HepG2 (cell line): ENCODE measurements around the gene GPS1. TPM values are rescaled to one million over a fixed set of nuclear protein-coding genes. Genes with fewer than 3 reads are reported as not detected.
A peak's percentile ranks its signal among the peaks of the same experiment; 100 is the strongest.

Source experiments
- FOSL2 ChIP-seq: sonication (generic); formaldehyde crosslinking; IDR thresholded peaks from 2 replicates; pipeline ENCODE4 v1.4.0; 2020; ENCODE audit warnings: missing genetic modification reagents
- HNF4A ChIP-seq: sonication (generic); formaldehyde crosslinking; IDR thresholded peaks from 2 replicates; pipeline ENCODE4 v1.4.0; 2020; ENCODE audit warnings: missing genetic modification reagents
- HNRNPH1 ChIP-seq: fragments of 200-400 bp; formaldehyde crosslinking; optimal IDR thresholded peaks from 2 replicates; pipeline ENCODE3; 2017; ENCODE audit warnings: mild to moderate bottlenecking, low read depth, low read length
- MAF1 ChIP-seq: sonication (generic); formaldehyde crosslinking; IDR thresholded peaks from 2 replicates; pipeline ENCODE4 v1.5.0; 2020; ENCODE audit warnings: missing genetic modification reagents, borderline replicate concordance
- MEIS2 ChIP-seq: sonication (generic); formaldehyde crosslinking; IDR thresholded peaks from 2 replicates; pipeline ENCODE4 v1.9.0; 2021; ENCODE audit warnings: mild to moderate bottlenecking, missing genetic modification reagents
- MTF2 ChIP-seq: sonication (generic); formaldehyde crosslinking; IDR thresholded peaks from 2 replicates; pipeline ENCODE4 v1.5.0; 2020; ENCODE audit warnings: missing genetic modification reagents, borderline replicate concordance
- NRL ChIP-seq: sonication (generic); formaldehyde crosslinking; IDR thresholded peaks from 2 replicates; pipeline ENCODE4 v1.5.0; 2020; ENCODE audit warnings: missing genetic modification reagents, mild to moderate bottlenecking, moderate library complexity, borderline replicate concordance
- TBP ChIP-seq: sonication (generic); formaldehyde crosslinking; IDR thresholded peaks from 2 replicates; pipeline ENCODE4 v1.5.0; 2020; ENCODE audit warnings: missing genetic modification reagents
- TCF12 ChIP-seq, 2 experiments: fragments of 450-650 bp in 1 of 2; sonication (generic) in 1 of 2; formaldehyde crosslinking in 1 of 2; IDR thresholded peaks; 2 replicates each; pipeline versions ENCODE4 v1.6.1 to v1.8.0; 2017 to 2022; ENCODE audit warnings: antibody characterized with exemption in 1 of 2, mild to moderate bottlenecking in 1 of 2, missing genetic modification reagents in 1 of 2, moderate library complexity in 1 of 2
- TERF1 ChIP-seq: sonication (generic); formaldehyde crosslinking; IDR thresholded peaks from 2 replicates; pipeline ENCODE4 v1.8.0; 2022; ENCODE audit warnings: mild to moderate bottlenecking, missing genetic modification reagents, moderate library complexity
- ZBTB39 ChIP-seq: sonication (generic); formaldehyde crosslinking; IDR thresholded peaks from 2 replicates; pipeline ENCODE4 v1.5.0; 2020; ENCODE audit warnings: missing genetic modification reagents
- ZNF20 ChIP-seq: sonication (generic); formaldehyde crosslinking; IDR thresholded peaks from 2 replicates; pipeline ENCODE4 v1.4.0; 2020; ENCODE audit warnings: mild to moderate bottlenecking, moderate library complexity, missing genetic modification reagents
- ZNF207 ChIP-seq: fragments of 450-650 bp; IDR thresholded peaks from 2 replicates; pipeline ENCODE4 v1.6.1; 2016; ENCODE audit warnings: antibody characterized with exemption, borderline replicate concordance
- ZNF256 ChIP-seq: sonication (generic); formaldehyde crosslinking; conservative IDR thresholded peaks from 2 replicates; pipeline ENCODE4 v1.4.0; 2020; ENCODE audit warnings: missing genetic modification reagents
- ZNF331 ChIP-seq: sonication (generic); formaldehyde crosslinking; IDR thresholded peaks from 2 replicates; pipeline ENCODE4 v1.4.0; 2020; ENCODE audit warnings: missing genetic modification reagents
- ZNF446 ChIP-seq: sonication (generic); formaldehyde crosslinking; IDR thresholded peaks from 2 replicates; pipeline ENCODE4 v1.5.0; 2020; ENCODE audit warnings: mild to moderate bottlenecking, missing genetic modification reagents
- ZNF451 ChIP-seq: sonication (generic); formaldehyde crosslinking; IDR thresholded peaks from 2 replicates; pipeline ENCODE4 v1.5.0; 2020; ENCODE audit warnings: mild to moderate bottlenecking, missing genetic modification reagents
- ZNF589 ChIP-seq: sonication (generic); formaldehyde crosslinking; conservative IDR thresholded peaks from 2 replicates; pipeline ENCODE4 v1.8.0; 2022; ENCODE audit warnings: mild to moderate bottlenecking, moderate library complexity, missing genetic modification reagents
- ZNF720 ChIP-seq: sonication (generic); formaldehyde crosslinking; IDR thresholded peaks from 2 replicates; pipeline ENCODE4 v1.4.0; 2020; ENCODE audit warnings: missing genetic modification reagents
- ZNF850 ChIP-seq: sonication (generic); formaldehyde crosslinking; conservative IDR thresholded peaks from 2 replicates; pipeline ENCODE4 v1.9.0; 2021; ENCODE audit warnings: mild to moderate bottlenecking, missing genetic modification reagents
- polyA plus RNA-seq, 8 experiments: library from polyadenylated mRNA; depleted of rRNA in 3 of 8; stranded (reverse) in 7 of 8; unstranded in 1 of 8; fragments of >200 nt; fragmentation: Illumina TruSeq in 4 of 8; extraction: Trizol in 4 of 8; gene quantifications; 2 replicates each; pipeline versions ENCODE4 v1.2.1 to v1.2.3, GENCODE V29; 2011 to 2016; ENCODE audit warnings: low read depth in 4 of 8, missing spikeins in 1 of 8, mixed read lengths in 1 of 8; ENCODE audit not compliant: insufficient read depth in 1 of 8
- total RNA-seq, 5 experiments: library from RNA; depleted of rRNA; stranded (reverse); fragments of >200 nt; fragmentation: Illumina TruSeq; extraction: Trizol; gene quantifications; 2 replicates each; pipeline ENCODE4 v1.2.3, GENCODE V29; 2016; ENCODE audit warnings: low read depth in 1 of 5
- TF ChIP-seq, protein P1 (sequence below): sonication (generic); formaldehyde crosslinking; IDR thresholded peaks from 2 replicates; pipeline ENCODE4 v1.5.1; 2020; ENCODE audit warnings: mild to moderate bottlenecking, missing genetic modification reagents, moderate library complexity
- TF ChIP-seq, protein P2 (sequence below): sonication (generic); formaldehyde crosslinking; IDR thresholded peaks from 2 replicates; pipeline ENCODE4 v1.5.0; 2020; ENCODE audit warnings: mild to moderate bottlenecking, missing genetic modification reagents, borderline replicate concordance

Gene GPS1
- total and polyA plus RNA-seq, 2 of the 13 experiments (the other 11 are each of a cell fraction or from before 2014, with no cell fraction given), result 124 to 128 TPM

DNA sequence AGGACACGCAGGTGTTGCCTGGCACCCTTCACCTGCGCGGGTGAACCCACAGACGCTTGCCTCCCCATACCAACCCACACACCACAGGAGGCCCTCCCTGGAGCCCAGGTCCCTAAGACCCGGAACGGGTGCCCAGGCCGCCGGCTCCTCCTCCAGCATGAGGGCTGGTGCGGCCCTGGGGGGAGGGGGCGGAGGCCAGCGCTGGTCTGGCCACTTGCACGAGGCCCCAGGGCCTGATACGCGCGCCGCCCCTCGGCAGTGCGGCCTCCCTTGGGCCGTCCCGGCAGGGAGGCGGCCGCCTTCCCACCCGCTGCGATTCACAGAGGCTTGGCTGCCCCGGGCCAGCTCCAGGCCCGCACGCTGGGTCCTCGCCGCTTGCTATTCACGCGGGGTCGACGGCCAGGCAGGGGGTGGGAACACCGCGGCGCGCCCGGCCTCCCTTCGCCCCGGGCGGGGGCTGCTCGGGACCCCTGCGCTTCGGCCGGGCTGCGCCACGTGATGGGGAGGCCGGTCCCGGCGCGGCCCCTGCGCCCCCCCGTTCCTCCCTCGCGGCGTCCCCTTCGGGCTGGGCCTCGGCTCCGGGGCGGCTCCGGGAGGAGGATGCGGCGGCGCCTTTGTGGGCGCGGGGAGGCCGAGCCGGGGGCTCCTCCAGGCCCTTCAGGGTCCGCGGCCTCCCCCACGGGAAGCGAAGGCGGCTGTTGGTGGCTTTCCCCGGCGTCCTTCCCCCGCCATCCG is 45.7 kb downstream of the GPS1 start (continued):
- TF ChIP-seq ZNF589 (CRISPR knock-in tag) (no peak), MAF1 (CRISPR knock-in tag) (no peak), FOSL2 (CRISPR knock-in tag) (no peak), HNRNPH1 (no peak), ZNF850 (CRISPR knock-in tag) (0 out of 2 replicates have a peak, but pooled peaks have one; percentile 16), ZNF446 (CRISPR knock-in tag) (peak; percentile 19), TCF12 (IDR thresholded peaks at IDR 0.05) (no peak), TCF12 (CRISPR knock-in tag; IDR thresholded peaks at IDR 0.05) (peak; percentile 25), ZBTB39 (CRISPR knock-in tag) (no peak), TERF1 (CRISPR knock-in tag) (peak; percentile 49; the same call in 1 of the 2 replicates), ZNF451 (CRISPR knock-in tag) (no peak), ZNF331 (CRISPR knock-in tag) (no peak), ZNF720 (CRISPR knock-in tag) (no peak), TBP (no peak), NRL (peak; percentile 17; the same call in 1 of the 2 replicates), ZNF256 (CRISPR knock-in tag) (no peak), MEIS2 (CRISPR knock-in tag) (no peak), ZNF207 (no peak), MTF2 (no peak), ZNF20 (CRISPR knock-in tag) (no peak), HNF4A (CRISPR knock-in tag) (no peak)
- TF ChIP-seq, protein P1, sequence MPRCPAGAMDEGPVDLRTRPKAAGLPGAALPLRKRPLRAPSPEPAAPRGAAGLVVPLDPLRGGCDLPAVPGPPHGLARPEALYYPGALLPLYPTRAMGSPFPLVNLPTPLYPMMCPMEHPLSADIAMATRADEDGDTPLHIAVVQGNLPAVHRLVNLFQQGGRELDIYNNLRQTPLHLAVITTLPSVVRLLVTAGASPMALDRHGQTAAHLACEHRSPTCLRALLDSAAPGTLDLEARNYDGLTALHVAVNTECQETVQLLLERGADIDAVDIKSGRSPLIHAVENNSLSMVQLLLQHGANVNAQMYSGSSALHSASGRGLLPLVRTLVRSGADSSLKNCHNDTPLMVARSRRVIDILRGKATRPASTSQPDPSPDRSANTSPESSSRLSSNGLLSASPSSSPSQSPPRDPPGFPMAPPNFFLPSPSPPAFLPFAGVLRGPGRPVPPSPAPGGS (CRISPR knock-in tag), result no peak
- TF ChIP-seq, protein P2, sequence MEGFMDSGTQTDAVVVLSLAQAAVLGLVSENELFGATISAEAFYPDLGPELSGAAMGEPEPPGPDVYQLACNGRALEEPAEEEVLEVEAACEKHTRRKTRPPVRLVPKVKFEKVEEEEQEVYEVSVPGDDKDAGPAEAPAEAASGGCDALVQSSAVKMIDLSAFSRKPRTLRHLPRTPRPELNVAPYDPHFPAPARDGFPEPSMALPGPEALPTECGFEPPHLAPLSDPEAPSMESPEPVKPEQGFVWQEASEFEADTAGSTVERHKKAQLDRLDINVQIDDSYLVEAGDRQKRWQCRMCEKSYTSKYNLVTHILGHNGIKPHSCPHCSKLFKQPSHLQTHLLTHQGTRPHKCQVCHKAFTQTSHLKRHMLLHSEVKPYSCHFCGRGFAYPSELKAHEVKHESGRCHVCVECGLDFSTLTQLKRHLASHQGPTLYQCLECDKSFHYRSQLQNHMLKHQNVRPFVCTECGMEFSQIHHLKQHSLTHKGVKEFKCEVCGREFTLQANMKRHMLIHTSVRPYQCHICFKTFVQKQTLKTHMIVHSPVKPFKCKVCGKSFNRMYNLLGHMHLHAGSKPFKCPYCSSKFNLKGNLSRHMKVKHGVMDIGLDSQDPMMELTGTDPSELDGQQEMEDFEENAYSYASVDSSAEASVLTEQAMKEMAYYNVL (CRISPR knock-in tag), result no peak
